Duodenal mucosa (tissue), 2 donors: ENCODE results near the gene MTRR.

Experiments
- H3K27ac ChIP-seq: one replicate; pipeline ENCODE4 v1.7.0; 2013; ENCODE audit warnings: low read depth, low read length
- H3K27me3 ChIP-seq, 2 donors: one replicate each; pipeline ENCODE4 v1.7.0; 2013; ENCODE audit warnings: low read length in 2 of 2, control low read depth in 1 of 2; ENCODE audit not compliant: insufficient read depth in 2 of 2, control insufficient read depth in 1 of 2
- H3K36me3 ChIP-seq, 2 donors: one replicate each; pipeline ENCODE4 v1.7.0; 2013; ENCODE audit warnings: low read length in 2 of 2, control low read depth in 1 of 2; ENCODE audit not compliant: insufficient read depth in 2 of 2, control insufficient read depth in 1 of 2
- H3K4me1 ChIP-seq, 2 donors: one replicate each; pipeline ENCODE4 v1.7.0; 2013; ENCODE audit warnings: low read length in 2 of 2, control low read depth in 1 of 2; ENCODE audit not compliant: insufficient read depth in 2 of 2, control insufficient read depth in 1 of 2
- H3K4me3 ChIP-seq, 2 donors: one replicate each; pipeline ENCODE4 v1.7.0; 2013; ENCODE audit warnings: low read length in 2 of 2, low read depth in 1 of 2
- H3K9ac ChIP-seq, 2 donors: one replicate each; pipeline ENCODE4 v1.7.0; 2013; ENCODE audit warnings: low read length in 2 of 2, low read depth in 1 of 2
- H3K9me3 ChIP-seq, 2 donors: one replicate each; pipeline ENCODE4 v1.7.0; 2013; ENCODE audit warnings: low read length in 2 of 2, control low read depth in 1 of 2; ENCODE audit not compliant: control insufficient read depth in 1 of 2

Gene MTRR

DNA sequence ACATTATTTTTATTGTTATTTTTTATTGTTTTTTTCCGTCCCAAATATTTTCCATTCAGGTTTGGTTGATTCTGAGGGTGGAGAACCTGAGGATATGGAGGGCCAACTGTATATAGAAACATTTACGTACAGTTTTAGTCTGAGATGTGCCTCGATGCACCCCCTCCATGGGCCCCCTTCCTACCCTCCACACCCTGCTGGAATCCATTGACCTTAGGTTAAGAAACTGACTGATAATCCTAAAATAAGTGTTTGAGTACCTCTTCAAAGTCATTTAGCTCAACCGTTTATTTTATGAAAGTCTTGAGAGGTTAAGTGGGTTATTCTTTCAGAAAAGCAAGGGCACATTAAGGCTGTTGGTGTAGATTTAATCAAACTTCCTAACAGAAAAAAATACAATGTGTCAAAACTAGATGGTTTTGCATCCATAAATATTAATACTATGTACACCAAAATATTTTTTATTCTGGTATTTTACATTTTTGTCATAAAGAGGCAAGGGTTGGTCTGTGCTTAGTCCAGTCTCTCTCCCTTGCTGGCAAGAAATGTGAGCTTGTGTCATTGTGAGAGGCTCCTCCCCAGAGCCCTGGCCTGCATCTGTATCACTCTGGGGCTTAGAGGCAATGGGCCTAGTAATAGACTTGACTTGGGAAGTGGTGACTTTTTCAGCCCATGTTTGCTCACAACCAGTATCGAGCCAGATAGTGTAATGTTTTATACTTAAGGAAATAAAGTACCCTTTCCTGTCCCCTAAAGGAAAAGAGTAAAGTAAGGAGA lies 15.7 kb downstream of the MTRR start:
- Histone ChIP-seq H3K9ac (no peak overlapping the region), H3K4me3 (no peak overlapping the region), H3K9me3 (no peaks in the 10 kb centered on the region), H3K4me1 (peaks cover 0 to under 1% of the 10 kb centered on the region in 2 donors), H3K27ac (no peak overlapping the region), H3K36me3 (peaks cover 43 to 77% of the 10 kb centered on the region in 2 donors), H3K27me3 (no peaks in the 10 kb centered on the region)

DNA sequence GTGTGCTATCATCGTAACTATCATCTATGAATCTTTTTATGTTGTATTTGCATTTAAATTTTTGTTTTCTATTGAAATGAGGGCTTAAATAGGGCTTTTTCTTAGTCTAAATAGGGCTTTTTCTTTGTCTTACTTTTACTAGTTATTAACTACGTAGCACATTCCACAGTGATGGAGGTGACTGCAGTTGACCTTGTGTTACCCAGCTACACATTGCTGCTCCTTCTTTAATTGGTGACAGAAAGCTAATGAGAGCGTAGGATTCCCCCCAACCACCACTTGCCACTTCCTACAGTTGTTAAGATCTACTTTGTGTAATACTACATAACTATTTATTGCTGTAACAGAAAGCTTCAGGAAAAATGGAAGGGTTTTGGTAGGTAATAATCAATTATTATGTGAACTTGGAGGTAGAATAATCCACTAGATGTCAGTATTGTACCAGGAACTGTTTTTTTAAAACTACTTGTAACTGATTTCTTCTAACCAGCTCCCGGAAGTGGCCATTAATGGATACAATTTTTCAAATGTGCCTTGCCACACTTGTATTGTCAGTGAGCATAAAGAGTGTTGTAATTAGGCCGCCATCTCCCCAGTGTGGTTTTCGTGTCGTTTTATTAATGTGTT lies 18.0 kb downstream of the MTRR start:
- Histone ChIP-seq H3K9me3 (no peaks in the 10 kb centered on the region), H3K36me3 (peaks cover 40 to 71% of the 10 kb centered on the region in 2 donors), H3K27ac (no peak overlapping the region), H3K4me1 (no peaks in the 10 kb centered on the region), H3K4me3 (no peak overlapping the region), H3K9ac (no peak overlapping the region), H3K27me3 (no peaks in the 10 kb centered on the region)

DNA sequence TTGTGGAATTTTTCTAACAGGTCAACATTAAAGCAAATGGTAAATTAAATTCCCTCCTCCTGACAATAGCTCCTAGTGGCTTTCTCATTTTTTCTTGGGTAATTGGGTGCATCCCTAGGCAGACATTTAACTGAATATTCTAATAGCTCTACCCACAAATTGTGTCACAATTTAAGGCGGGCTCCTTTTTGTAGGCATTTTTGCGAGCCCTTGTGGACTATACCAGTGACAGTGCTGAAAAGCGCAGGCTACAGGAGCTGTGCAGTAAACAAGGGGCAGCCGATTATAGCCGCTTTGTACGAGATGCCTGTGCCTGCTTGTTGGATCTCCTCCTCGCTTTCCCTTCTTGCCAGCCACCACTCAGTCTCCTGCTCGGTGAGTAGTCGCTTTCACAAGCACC lies 20.0 kb downstream of the MTRR start:
- H3K36me3 ChIP-seq, result peaks cover 35 to 71% of the 10 kb centered on the region in 2 donors
- no peak overlapping the region for H3K9ac ChIP-seq
- no peak overlapping the region for H3K27ac ChIP-seq

DNA sequence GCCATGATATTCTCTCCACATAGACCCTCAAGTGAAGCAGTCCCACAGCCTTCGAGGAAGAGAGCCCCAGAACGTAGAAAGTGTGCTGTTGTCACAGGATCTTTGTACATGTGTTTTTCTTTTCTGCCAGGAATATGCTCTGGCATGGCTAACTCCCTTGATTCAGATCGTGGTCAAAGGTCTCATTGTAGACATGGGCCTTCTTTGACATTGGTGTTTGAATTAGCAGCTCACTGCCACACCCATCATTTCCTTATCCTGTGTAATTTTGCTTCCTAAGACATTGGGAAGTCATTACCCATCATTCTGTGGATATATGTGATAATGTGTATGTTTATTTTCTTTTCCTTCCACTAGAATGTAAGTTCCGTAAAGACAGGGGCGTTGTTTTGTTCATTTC lies 25.5 kb downstream of the MTRR start:
- Histone ChIP-seq H3K4me1 (peaks cover 0 to 14% of the 10 kb centered on the region in 2 donors), H3K9me3 (no peaks in the 10 kb centered on the region), H3K36me3 (peaks cover 45 to 89% of the 10 kb centered on the region in 2 donors), H3K27ac (no peak overlapping the region), H3K4me3 (no peak overlapping the region), H3K27me3 (no peaks in the 10 kb centered on the region), H3K9ac (no peak overlapping the region)

More for the DNA sequence above, 20.0 kb downstream of the MTRR start:
- Histone ChIP-seq H3K27me3 (no peaks in the 10 kb centered on the region), H3K9me3 (no peaks in the 10 kb centered on the region), H3K4me3 (no peak overlapping the region), H3K4me1 (peaks cover 0 to 4% of the 10 kb centered on the region in 2 donors)

DNA sequence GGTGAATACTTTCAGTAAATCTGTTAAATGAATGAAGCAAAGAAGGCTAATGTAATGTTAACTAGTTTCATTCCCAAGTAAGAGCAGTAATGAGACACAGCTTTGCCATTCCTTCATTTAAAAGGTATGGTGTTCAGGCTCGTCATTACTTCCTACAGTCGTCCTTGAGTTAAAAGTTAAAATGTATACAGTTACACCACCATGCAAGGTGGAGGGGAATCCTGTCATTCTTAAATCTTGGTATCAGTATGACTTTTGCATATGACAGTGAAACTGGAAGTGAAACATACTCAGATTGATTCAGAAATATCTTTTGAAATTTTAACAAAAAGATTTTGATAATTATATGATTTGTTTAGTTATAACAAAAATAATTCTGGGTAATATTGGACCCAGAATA lies 25.9 kb downstream of the MTRR start:
- Histone ChIP-seq H3K27me3 (no peaks in the 10 kb centered on the region), H3K4me3 (no peak overlapping the region), H3K9me3 (no peaks in the 10 kb centered on the region), H3K27ac (no peak overlapping the region), H3K36me3 (peaks cover 42 to 89% of the 10 kb centered on the region in 2 donors), H3K9ac (no peak overlapping the region), H3K4me1 (peaks cover 0 to 14% of the 10 kb centered on the region in 2 donors)

DNA sequence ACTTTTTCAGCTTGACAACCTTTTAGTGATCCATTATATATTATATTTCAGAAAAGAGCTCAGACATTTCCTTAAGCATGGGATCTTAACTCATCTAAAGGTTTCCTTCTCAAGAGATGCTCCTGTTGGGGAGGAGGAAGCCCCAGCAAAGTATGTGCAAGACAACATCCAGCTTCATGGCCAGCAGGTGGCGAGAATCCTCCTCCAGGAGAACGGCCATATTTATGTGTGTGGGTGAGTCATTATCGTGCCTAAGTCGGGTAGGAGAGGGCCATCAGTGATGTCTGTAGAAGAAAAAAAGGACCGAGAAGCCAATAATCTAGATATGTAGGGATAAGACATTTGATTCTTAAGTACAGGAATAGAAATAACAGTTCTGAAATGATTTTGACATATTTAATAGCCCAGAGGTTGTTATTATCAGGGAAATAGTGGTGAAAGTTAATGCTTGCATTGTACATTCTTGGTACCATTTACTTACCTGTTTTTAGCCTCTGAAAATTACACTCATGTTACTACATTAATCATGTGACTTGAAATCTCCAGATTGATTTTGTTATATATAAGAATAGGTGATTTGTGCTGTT lies 28.2 kb downstream of the MTRR start:
- no peak overlapping the region for H3K4me3 ChIP-seq
- H3K36me3 ChIP-seq, result peaks cover 40 to 91% of the 10 kb centered on the region in 2 donors
- no peaks in the 10 kb centered on the region for H3K27me3 ChIP-seq
- H3K27ac ChIP-seq, result no peak overlapping the region
- H3K9ac ChIP-seq, result no peak overlapping the region
- H3K9me3 ChIP-seq, result no peaks in the 10 kb centered on the region
- H3K4me1 ChIP-seq, result peaks cover 0 to 14% of the 10 kb centered on the region in 2 donors

DNA sequence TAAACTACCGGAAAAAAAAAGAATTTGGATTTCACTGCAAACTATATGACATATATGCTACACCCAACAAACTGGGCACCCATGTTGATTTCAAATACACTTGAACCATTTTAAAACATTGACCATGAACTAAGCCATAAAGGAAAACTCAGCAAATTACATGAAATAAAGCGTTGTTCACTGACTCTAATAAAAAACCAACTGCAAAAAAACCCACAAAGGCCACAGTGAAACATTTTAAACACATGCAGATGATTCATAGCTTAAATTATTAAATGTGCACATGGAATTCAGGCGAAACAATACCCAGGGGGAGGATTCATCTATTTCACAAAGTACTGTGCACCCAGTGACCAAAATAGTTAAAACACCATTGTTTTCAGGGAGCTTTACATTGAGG lies 33.3 kb downstream of the MTRR start:
- Histone ChIP-seq H3K9ac (no peak overlapping the region), H3K27me3 (no peaks in the 10 kb centered on the region), H3K27ac (no peak overlapping the region), H3K9me3 (peaks cover 0 to 3% of the 10 kb centered on the region in 2 donors), H3K4me1 (no peaks in the 10 kb centered on the region), H3K4me3 (no peak overlapping the region), H3K36me3 (peaks cover 31 to 64% of the 10 kb centered on the region in 2 donors)

DNA sequence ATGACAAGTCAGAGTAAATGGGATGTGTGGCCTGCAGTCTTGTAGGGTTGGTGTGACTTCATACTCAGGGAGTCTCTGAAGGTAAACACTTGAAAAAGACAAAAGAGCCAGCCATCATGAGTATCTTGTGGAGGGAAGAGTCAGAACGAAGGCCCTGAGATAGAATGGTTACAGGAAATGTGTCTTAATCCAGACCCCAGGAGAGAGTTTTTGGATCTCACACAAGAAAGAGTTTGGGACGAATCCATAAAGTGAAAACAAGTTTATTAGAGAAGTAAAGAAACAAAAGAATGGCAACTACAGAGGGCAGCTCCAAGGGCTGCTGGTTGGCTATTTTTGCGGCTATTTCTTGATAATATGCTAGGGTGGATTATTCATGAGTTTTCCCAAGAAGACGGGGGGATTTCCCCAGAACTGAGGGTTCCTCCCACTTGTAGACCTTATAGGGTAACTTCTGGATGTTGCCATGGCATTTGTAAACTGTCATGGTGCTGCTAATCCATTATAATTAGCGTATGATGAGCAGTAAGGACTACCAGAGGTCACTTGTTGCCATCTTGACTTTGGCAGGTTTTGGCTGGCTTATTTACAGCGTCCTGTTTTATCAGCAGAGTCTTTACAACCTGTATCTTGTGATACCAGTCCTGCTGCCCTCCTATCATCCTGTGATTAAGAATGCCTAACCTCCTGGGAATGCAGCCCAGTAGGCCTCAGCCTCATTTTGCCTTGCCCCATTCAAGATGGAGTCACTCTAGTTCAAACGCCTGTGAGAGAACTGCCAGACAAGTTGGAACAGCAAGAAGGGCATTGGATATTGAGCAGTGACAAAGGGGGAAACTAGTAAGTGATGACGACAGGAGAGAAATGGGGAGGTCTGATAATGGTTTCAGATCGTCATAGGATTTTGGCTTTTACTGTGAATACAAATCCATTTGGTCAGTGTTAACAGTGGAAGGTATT lies 34.0 kb downstream of the MTRR start:
- no peak overlapping the region for H3K27ac ChIP-seq
- no peak overlapping the region for H3K4me3 ChIP-seq
- H3K27me3 ChIP-seq, result no peaks in the 10 kb centered on the region
- H3K9ac ChIP-seq, result no peak overlapping the region
- H3K4me1 ChIP-seq, result no peaks in the 10 kb centered on the region
- peaks cover 5 to 9% of the 10 kb centered on the region in 2 donors for H3K9me3 ChIP-seq
- H3K36me3 ChIP-seq, result peaks cover 29 to 56% of the 10 kb centered on the region in 2 donors

DNA sequence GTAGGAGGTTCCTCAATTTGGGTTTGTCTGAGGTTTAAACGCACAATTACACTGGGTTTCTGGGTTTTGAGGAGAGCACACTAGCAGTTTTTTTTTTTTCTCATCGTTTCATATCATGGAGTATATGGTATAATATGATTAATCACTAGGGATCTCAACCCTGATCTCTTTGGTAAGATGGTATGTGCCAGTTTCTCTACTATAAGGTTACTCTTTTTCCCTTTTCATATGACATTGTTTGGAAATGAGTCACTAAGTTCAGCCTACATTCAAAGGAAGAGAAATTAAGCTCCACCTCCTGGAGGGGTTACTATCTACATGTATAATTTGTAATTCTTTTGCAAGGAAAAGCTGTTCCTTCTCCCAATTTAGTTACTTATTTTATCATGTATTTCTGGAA lies 35.2 kb downstream of the MTRR start:
- Histone ChIP-seq H3K9me3 (peaks cover 12 to 18% of the 10 kb centered on the region in 2 donors), H3K4me3 (no peak overlapping the region), H3K4me1 (no peaks in the 10 kb centered on the region), H3K27ac (no peak overlapping the region), H3K27me3 (no peaks in the 10 kb centered on the region), H3K9ac (no peak overlapping the region), H3K36me3 (peaks cover 26 to 49% of the 10 kb centered on the region in 2 donors)
